HepG2 (cell line): ENCODE measurements around the gene TRMT1. TPM values are rescaled to one million over a fixed set of nuclear protein-coding genes. Genes with fewer than 3 reads are reported as not detected.

Source experiments
- AKAP8 ChIP-seq: sonication (generic); formaldehyde crosslinking; IDR thresholded peaks from 2 replicates; pipeline ENCODE4 v1.5.1; 2020; ENCODE audit warnings: mild to moderate bottlenecking, missing genetic modification reagents
- CREM ChIP-seq, 2 experiments: sonication (generic) in 1 of 2; formaldehyde crosslinking in 1 of 2; IDR thresholded peaks; 2 replicates each; pipeline versions ENCODE4 v1.4.0 to v1.6.1; 2016 to 2020; ENCODE audit warnings: antibody characterized with exemption in 1 of 2, mild to moderate bottlenecking in 1 of 2, missing genetic modification reagents in 1 of 2
- ELF4 ChIP-seq: sonication (generic); formaldehyde crosslinking; IDR thresholded peaks from 2 replicates; pipeline ENCODE4 v1.5.0; 2020; ENCODE audit warnings: missing genetic modification reagents, mild to moderate bottlenecking, moderate library complexity, borderline replicate concordance
- ERF ChIP-seq: IDR thresholded peaks from 2 replicates; pipeline ENCODE4 v1.6.1; 2018; ENCODE audit warnings: missing biosample characterization, missing genetic modification reagents
- FOSL2 ChIP-seq: sonication (generic); formaldehyde crosslinking; IDR thresholded peaks from 2 replicates; pipeline ENCODE4 v1.4.0; 2020; ENCODE audit warnings: missing genetic modification reagents
- HDAC2 ChIP-seq: sonication (generic); formaldehyde crosslinking; IDR thresholded peaks from 2 replicates; pipeline ENCODE4 v1.4.0; 2020; ENCODE audit warnings: missing genetic modification reagents
- MAZ ChIP-seq, 2 experiments: sonication (generic) in 1 of 2; formaldehyde crosslinking in 1 of 2; IDR thresholded peaks; 2 replicates each; pipeline versions ENCODE4 v1.5.0 to v1.6.1; 2012 to 2020; ENCODE audit warnings: low read depth in 2 of 2, mild to moderate bottlenecking in 2 of 2, borderline replicate concordance in 1 of 2, improper control_type of control experiment in 1 of 2, low read length in 1 of 2, missing genetic modification reagents in 1 of 2, moderate library complexity in 1 of 2
- SAP130 ChIP-seq: IDR thresholded peaks from 2 replicates; pipeline ENCODE4 v1.6.1; 2016; ENCODE audit warnings: low read depth
- SIX4 ChIP-seq: sonication (generic); formaldehyde crosslinking; IDR thresholded peaks from 2 replicates; pipeline ENCODE4 v1.4.0; 2020; ENCODE audit warnings: missing genetic modification reagents
- ZNF331 ChIP-seq: sonication (generic); formaldehyde crosslinking; IDR thresholded peaks from 2 replicates; pipeline ENCODE4 v1.4.0; 2020; ENCODE audit warnings: missing genetic modification reagents
- polyA plus RNA-seq, 8 experiments: library from polyadenylated mRNA; depleted of rRNA in 3 of 8; stranded (reverse) in 7 of 8; unstranded in 1 of 8; fragments of >200 nt; fragmentation: Illumina TruSeq in 4 of 8; extraction: Trizol in 4 of 8; gene quantifications; 2 replicates each; pipeline versions ENCODE4 v1.2.1 to v1.2.3, GENCODE V29; 2011 to 2016; ENCODE audit warnings: low read depth in 4 of 8, missing spikeins in 1 of 8, mixed read lengths in 1 of 8; ENCODE audit not compliant: insufficient read depth in 1 of 8
- total RNA-seq, 5 experiments: library from RNA; depleted of rRNA; stranded (reverse); fragments of >200 nt; fragmentation: Illumina TruSeq; extraction: Trizol; gene quantifications; 2 replicates each; pipeline ENCODE4 v1.2.3, GENCODE V29; 2016; ENCODE audit warnings: low read depth in 1 of 5
- TF ChIP-seq, protein P1 (sequence below): sonication (generic); formaldehyde crosslinking; IDR thresholded peaks from 2 replicates; pipeline ENCODE4 v1.4.0; 2020; ENCODE audit warnings: missing genetic modification reagents
- TF ChIP-seq, protein P2 (sequence below): sonication (generic); formaldehyde crosslinking; IDR thresholded peaks from 2 replicates; pipeline ENCODE4 v1.8.1; 2022; ENCODE audit warnings: low read depth, mild to moderate bottlenecking, missing genetic modification reagents
- TF ChIP-seq, protein P3 (sequence below): sonication (generic); formaldehyde crosslinking; IDR thresholded peaks from 2 replicates; pipeline ENCODE4 v1.8.0; 2022; ENCODE audit warnings: missing genetic modification reagents, mild to moderate bottlenecking, inconsistent platforms, borderline replicate concordance
- TF ChIP-seq, protein P4 (sequence below): IDR thresholded peaks from 2 replicates; pipeline ENCODE4 v1.6.1; 2016; ENCODE audit warnings: missing compliant biosample characterization, missing genetic modification reagents, borderline replicate concordance
- TF ChIP-seq, protein P5 (sequence below): sonication (generic); formaldehyde crosslinking; IDR thresholded peaks from 2 replicates; pipeline ENCODE4 v1.4.0; 2020; ENCODE audit warnings: missing genetic modification reagents
- TF ChIP-seq, protein P6 (sequence below): sonication (generic); formaldehyde crosslinking; conservative IDR thresholded peaks from 2 replicates; pipeline ENCODE4 v1.8.0; 2022; ENCODE audit warnings: missing genetic modification reagents

Gene TRMT1
- total and polyA plus RNA-seq, 2 of the 13 experiments (the other 11 are each of a cell fraction or from before 2014, with no cell fraction given), result 35.5 to 44.1 TPM

DNA sequence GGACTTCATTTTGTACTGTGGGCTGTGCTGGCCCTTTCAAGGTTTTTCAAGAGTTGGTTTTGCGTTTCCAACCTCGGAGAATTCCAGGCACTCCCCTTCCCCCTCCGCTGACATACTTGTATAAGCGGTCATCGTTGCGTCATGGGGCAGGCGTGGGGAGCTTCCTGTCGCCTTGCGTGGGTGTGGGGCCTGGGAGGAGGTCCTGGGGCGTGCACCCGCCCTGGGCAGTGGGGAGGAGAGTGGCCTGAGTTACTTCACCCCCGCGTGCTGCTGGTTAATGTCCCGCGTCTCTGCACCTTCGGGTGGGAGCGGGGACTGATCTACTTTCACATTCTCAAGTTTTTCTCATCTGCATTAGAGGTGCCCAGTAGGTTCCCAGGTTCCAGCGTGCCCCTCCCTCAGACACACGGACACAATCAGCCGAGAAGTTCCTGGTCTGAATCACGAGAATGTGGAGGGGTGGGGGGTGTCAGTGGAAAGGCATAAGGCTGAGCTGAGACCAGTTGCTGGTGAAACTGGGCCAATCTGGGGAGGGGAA lies 37.8 kb upstream of the TRMT1 start (continued):
- TF ChIP-seq, protein P1, sequence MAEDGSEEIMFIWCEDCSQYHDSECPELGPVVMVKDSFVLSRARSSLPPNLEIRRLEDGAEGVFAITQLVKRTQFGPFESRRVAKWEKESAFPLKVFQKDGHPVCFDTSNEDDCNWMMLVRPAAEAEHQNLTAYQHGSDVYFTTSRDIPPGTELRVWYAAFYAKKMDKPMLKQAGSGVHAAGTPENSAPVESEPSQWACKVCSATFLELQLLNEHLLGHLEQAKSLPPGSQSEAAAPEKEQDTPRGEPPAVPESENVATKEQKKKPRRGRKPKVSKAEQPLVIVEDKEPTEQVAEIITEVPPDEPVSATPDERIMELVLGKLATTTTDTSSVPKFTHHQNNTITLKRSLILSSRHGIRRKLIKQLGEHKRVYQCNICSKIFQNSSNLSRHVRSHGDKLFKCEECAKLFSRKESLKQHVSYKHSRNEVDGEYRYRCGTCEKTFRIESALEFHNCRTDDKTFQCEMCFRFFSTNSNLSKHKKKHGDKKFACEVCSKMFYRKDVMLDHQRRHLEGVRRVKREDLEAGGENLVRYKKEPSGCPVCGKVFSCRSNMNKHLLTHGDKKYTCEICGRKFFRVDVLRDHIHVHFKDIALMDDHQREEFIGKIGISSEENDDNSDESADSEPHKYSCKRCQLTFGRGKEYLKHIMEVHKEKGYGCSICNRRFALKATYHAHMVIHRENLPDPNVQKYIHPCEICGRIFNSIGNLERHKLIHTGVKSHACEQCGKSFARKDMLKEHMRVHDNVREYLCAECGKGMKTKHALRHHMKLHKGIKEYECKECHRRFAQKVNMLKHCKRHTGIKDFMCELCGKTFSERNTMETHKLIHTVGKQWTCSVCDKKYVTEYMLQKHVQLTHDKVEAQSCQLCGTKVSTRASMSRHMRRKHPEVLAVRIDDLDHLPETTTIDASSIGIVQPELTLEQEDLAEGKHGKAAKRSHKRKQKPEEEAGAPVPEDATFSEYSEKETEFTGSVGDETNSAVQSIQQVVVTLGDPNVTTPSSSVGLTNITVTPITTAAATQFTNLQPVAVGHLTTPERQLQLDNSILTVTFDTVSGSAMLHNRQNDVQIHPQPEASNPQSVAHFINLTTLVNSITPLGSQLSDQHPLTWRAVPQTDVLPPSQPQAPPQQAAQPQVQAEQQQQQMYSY, result no peak
- TF ChIP-seq, protein P2, sequence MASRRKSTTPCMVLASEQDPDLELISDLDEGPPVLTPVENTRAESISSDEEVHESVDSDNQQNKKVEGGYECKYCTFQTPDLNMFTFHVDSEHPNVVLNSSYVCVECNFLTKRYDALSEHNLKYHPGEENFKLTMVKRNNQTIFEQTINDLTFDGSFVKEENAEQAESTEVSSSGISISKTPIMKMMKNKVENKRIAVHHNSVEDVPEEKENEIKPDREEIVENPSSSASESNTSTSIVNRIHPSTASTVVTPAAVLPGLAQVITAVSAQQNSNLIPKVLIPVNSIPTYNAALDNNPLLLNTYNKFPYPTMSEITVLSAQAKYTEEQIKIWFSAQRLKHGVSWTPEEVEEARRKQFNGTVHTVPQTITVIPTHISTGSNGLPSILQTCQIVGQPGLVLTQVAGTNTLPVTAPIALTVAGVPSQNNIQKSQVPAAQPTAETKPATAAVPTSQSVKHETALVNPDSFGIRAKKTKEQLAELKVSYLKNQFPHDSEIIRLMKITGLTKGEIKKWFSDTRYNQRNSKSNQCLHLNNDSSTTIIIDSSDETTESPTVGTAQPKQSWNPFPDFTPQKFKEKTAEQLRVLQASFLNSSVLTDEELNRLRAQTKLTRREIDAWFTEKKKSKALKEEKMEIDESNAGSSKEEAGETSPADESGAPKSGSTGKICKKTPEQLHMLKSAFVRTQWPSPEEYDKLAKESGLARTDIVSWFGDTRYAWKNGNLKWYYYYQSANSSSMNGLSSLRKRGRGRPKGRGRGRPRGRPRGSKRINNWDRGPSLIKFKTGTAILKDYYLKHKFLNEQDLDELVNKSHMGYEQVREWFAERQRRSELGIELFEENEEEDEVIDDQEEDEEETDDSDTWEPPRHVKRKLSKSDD, result peak; percentile 63
- TF ChIP-seq, protein P3, sequence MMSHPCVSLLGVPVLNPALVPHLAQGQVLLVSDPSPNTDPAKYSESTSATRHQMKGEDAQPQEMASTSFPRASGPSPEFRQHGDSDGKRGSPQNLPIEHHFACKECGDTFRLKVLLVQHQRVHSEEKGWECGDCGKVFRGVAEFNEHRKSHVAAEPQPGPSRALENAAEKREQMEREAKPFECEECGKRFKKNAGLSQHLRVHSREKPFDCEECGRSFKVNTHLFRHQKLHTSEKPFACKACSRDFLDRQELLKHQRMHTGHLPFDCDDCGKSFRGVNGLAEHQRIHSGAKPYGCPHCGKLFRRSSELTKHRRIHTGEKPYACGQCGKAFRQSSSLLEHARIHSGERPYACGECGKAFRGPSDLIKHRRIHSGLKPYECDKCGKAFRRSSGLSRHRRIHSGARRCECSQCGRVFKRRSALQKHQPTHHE (CRISPR knock-in tag), result no peak
- TF ChIP-seq HDAC2 (peak; percentile 42; the same call in 1 of the 2 replicates), ELF4 (CRISPR knock-in tag) (no peak), AKAP8 (CRISPR knock-in tag) (0 out of 2 replicates have a peak, but pooled peaks have one; percentile 5), FOSL2 (peak; percentile 83), SIX4 (CRISPR knock-in tag) (no peak; the same call in 1 of the 2 replicates), MAZ (IDR thresholded peaks at IDR 0.05; ENCODE audit: borderline replicate concordance, low read depth, low read length) (no peak), MAZ (CRISPR knock-in tag; IDR thresholded peaks at IDR 0.05; ENCODE audit: low read depth) (no peak), SAP130 (CRISPR knock-in tag) (peak; percentile 62), ERF (CRISPR knock-in tag) (no peak), CREM (IDR thresholded peaks at IDR 0.05) (peak; percentile 38), CREM (CRISPR knock-in tag; IDR thresholded peaks at IDR 0.05) (no peak), ZNF331 (CRISPR knock-in tag) (0 out of 2 replicates have a peak, but pooled peaks have one; percentile 19)
- TF ChIP-seq, protein P4, sequence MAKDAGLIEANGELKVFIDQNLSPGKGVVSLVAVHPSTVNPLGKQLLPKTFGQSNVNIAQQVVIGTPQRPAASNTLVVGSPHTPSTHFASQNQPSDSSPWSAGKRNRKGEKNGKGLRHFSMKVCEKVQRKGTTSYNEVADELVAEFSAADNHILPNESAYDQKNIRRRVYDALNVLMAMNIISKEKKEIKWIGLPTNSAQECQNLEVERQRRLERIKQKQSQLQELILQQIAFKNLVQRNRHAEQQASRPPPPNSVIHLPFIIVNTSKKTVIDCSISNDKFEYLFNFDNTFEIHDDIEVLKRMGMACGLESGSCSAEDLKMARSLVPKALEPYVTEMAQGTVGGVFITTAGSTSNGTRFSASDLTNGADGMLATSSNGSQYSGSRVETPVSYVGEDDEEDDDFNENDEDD, result 0 out of 2 replicates have a peak, but pooled peaks have one; percentile 12
- TF ChIP-seq, protein P5, sequence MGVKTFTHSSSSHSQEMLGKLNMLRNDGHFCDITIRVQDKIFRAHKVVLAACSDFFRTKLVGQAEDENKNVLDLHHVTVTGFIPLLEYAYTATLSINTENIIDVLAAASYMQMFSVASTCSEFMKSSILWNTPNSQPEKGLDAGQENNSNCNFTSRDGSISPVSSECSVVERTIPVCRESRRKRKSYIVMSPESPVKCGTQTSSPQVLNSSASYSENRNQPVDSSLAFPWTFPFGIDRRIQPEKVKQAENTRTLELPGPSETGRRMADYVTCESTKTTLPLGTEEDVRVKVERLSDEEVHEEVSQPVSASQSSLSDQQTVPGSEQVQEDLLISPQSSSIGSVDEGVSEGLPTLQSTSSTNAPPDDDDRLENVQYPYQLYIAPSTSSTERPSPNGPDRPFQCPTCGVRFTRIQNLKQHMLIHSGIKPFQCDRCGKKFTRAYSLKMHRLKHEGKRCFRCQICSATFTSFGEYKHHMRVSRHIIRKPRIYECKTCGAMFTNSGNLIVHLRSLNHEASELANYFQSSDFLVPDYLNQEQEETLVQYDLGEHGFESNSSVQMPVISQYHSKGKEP (CRISPR knock-in tag), result no peak
- TF ChIP-seq, protein P6, sequence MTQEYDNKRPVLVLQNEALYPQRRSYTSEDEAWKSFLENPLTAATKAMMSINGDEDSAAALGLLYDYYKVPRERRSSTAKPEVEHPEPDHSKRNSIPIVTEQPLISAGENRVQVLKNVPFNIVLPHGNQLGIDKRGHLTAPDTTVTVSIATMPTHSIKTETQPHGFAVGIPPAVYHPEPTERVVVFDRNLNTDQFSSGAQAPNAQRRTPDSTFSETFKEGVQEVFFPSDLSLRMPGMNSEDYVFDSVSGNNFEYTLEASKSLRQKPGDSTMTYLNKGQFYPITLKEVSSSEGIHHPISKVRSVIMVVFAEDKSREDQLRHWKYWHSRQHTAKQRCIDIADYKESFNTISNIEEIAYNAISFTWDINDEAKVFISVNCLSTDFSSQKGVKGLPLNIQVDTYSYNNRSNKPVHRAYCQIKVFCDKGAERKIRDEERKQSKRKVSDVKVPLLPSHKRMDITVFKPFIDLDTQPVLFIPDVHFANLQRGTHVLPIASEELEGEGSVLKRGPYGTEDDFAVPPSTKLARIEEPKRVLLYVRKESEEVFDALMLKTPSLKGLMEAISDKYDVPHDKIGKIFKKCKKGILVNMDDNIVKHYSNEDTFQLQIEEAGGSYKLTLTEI (CRISPR knock-in tag), result no peak
